ENCODE results near the gene CNIH1. TPM values are rescaled to one million over a fixed set of nuclear protein-coding genes. Genes with fewer than 3 reads are reported as not detected.

The CNIH1 gene
- total and polyA plus RNA-seq, 2 of the 13 experiments (the other 11 are each of a cell fraction or from before 2014, with no cell fraction given): 166 to 421 TPM

DNA sequence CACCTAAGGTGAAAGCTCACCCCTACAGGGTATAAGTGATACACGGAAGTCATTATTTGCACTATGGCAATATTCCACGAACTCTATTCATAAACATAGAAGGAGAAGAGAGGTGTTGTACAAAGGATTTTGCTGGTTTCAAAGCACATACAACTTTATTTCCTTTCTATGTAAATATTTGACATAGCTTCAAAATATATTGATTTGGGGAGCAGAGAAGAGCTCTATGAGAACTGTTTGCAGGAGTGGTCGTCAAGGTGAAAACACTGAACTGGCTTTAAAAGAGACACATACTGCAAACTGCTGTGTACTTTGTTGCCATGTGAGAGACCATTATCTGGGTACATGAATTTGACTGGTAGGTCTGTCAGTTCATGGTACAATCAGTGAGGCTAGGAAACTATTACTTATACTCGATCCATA is 16.7 kb downstream of the CNIH1 start (continued):
- TF ChIP-seq, protein P1, sequence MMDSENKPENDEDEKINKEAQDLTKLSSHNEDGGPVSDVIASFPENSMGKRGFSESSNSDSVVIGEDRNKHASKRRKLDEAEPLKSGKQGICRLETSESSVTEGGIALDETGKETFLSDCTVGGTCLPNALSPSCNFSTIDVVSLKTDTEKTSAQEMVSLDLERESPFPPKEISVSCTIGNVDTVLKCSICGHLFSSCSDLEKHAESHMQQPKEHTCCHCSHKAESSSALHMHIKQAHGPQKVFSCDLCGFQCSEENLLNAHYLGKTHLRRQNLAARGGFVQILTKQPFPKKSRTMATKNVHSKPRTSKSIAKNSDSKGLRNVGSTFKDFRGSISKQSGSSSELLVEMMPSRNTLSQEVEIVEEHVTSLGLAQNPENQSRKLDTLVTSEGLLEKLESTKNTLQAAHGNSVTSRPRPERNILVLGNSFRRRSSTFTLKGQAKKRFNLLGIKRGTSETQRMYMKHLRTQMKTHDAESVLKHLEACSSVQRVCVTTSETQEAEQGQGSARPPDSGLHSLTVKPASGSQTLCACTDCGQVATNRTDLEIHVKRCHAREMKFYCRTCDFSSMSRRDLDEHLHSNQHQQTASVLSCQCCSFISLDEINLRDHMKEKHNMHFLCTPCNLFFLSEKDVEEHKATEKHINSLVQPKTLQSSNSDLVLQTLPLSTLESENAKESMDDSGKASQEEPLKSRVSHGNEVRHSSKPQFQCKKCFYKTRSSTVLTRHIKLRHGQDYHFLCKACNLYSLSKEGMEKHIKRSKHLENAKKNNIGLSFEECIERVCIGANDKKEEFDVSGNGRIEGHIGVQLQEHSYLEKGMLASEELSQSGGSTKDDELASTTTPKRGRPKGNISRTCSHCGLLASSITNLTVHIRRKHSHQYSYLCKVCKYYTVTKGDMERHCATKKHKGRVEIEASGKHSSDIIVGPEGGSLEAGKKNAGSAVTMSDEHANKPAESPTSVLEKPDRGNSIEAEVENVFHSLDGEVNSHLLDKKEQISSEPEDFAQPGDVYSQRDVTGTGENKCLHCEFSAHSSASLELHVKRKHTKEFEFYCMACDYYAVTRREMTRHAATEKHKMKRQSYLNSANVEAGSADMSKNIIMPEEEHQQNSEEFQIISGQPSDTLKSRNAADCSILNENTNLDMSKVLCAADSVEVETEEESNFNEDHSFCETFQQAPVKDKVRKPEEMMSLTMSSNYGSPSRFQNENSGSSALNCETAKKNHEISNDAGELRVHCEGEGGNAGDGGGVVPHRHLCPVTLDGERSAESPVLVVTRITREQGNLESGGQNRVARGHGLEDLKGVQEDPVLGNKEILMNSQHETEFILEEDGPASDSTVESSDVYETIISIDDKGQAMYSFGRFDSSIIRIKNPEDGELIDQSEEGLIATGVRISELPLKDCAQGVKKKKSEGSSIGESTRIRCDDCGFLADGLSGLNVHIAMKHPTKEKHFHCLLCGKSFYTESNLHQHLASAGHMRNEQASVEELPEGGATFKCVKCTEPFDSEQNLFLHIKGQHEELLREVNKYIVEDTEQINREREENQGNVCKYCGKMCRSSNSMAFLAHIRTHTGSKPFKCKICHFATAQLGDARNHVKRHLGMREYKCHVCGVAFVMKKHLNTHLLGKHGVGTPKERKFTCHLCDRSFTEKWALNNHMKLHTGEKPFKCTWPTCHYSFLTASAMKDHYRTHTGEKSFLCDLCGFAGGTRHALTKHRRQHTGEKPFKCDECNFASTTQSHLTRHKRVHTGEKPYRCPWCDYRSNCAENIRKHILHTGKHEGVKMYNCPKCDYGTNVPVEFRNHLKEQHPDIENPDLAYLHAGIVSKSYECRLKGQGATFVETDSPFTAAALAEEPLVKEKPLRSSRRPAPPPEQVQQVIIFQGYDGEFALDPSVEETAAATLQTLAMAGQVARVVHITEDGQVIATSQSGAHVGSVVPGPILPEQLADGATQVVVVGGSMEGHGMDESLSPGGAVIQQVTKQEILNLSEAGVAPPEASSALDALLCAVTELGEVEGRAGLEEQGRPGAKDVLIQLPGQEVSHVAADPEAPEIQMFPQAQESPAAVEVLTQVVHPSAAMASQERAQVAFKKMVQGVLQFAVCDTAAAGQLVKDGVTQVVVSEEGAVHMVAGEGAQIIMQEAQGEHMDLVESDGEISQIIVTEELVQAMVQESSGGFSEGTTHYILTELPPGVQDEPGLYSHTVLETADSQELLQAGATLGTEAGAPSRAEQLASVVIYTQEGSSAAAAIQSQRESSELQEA (CRISPR knock-in tag; IDR thresholded peaks at IDR 0.05; ENCODE audit: not compliant biosample characterization): no peak
- TF ChIP-seq HDAC1 (CRISPR knock-in tag; IDR thresholded peaks at IDR 0.05): peak; percentile 63; the same call in 1 of the 2 replicates
- no peak for TF ChIP-seq ZFY (CRISPR knock-in tag; IDR thresholded peaks at IDR 0.05)
- no peak for TF ChIP-seq SOX6 (IDR thresholded peaks at IDR 0.05)
- TF ChIP-seq SOX6 (CRISPR knock-in tag; IDR thresholded peaks at IDR 0.05): peak; percentile 90
- TF ChIP-seq ZFP36L2 (CRISPR knock-in tag; IDR thresholded peaks at IDR 0.05): no peak
- TF ChIP-seq, protein P2, sequence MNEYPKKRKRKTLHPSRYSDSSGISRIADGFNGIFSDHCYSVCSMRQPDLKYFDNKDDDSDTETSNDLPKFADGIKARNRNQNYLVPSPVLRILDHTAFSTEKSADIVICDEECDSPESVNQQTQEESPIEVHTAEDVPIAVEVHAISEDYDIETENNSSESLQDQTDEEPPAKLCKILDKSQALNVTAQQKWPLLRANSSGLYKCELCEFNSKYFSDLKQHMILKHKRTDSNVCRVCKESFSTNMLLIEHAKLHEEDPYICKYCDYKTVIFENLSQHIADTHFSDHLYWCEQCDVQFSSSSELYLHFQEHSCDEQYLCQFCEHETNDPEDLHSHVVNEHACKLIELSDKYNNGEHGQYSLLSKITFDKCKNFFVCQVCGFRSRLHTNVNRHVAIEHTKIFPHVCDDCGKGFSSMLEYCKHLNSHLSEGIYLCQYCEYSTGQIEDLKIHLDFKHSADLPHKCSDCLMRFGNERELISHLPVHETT (CRISPR knock-in tag; conservative IDR thresholded peaks at IDR 0.05): no peak
- no peak for TF ChIP-seq ARNT (IDR thresholded peaks at IDR 0.05)
- TF ChIP-seq DR1 (CRISPR knock-in tag; IDR thresholded peaks at IDR 0.05): no peak
- TF ChIP-seq SNAPC2 (CRISPR knock-in tag; IDR thresholded peaks at IDR 0.05): no peak
- TF ChIP-seq NFE2L1 (CRISPR knock-in tag; IDR thresholded peaks at IDR 0.05; ENCODE audit: borderline replicate concordance): no peak
- TF ChIP-seq, protein P3, sequence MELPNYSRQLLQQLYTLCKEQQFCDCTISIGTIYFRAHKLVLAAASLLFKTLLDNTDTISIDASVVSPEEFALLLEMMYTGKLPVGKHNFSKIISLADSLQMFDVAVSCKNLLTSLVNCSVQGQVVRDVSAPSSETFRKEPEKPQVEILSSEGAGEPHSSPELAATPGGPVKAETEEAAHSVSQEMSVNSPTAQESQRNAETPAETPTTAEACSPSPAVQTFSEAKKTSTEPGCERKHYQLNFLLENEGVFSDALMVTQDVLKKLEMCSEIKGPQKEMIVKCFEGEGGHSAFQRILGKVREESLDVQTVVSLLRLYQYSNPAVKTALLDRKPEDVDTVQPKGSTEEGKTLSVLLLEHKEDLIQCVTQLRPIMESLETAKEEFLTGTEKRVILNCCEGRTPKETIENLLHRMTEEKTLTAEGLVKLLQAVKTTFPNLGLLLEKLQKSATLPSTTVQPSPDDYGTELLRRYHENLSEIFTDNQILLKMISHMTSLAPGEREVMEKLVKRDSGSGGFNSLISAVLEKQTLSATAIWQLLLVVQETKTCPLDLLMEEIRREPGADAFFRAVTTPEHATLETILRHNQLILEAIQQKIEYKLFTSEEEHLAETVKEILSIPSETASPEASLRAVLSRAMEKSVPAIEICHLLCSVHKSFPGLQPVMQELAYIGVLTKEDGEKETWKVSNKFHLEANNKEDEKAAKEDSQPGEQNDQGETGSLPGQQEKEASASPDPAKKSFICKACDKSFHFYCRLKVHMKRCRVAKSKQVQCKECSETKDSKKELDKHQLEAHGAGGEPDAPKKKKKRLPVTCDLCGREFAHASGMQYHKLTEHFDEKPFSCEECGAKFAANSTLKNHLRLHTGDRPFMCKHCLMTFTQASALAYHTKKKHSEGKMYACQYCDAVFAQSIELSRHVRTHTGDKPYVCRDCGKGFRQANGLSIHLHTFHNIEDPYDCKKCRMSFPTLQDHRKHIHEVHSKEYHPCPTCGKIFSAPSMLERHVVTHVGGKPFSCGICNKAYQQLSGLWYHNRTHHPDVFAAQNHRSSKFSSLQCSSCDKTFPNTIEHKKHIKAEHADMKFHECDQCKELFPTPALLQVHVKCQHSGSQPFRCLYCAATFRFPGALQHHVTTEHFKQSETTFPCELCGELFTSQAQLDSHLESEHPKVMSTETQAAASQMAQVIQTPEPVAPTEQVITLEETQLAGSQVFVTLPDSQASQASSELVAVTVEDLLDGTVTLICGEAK (IDR thresholded peaks at IDR 0.05): peak; percentile 52; the same call in 1 of the 2 replicates
- TF ChIP-seq, protein P3 (CRISPR knock-in tag; IDR thresholded peaks at IDR 0.05): peak; percentile 61; the same call in 1 of the 2 replicates

Data from HepG2 (cell line).